K562 treated with DMSO at 1 percent for 12 hours (cell line): ENCODE measurements around the gene OR2A42. TPM values are rescaled to one million over a fixed set of nuclear protein-coding genes. Genes with fewer than 3 reads are reported as not detected.

Experiments
- total RNA-seq: library from RNA; unstranded; fragments of 300-600 nt; gene quantifications from 2 replicates; pipeline ENCODE4 v1.2.3, GENCODE V29; 2022; ENCODE audit not compliant: insufficient read depth

Gene OR2A42, protein sequence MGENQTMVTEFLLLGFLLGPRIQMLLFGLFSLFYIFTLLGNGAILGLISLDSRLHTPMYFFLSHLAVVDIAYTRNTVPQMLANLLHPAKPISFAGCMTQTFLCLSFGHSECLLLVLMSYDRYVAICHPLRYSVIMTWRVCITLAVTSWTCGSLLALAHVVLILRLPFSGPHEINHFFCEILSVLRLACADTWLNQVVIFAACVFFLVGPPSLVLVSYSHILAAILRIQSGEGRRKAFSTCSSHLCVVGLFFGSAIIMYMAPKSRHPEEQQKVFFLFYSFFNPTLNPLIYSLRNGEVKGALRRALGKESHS
- not detected in 2 replicates for total RNA-seq

DNA sequence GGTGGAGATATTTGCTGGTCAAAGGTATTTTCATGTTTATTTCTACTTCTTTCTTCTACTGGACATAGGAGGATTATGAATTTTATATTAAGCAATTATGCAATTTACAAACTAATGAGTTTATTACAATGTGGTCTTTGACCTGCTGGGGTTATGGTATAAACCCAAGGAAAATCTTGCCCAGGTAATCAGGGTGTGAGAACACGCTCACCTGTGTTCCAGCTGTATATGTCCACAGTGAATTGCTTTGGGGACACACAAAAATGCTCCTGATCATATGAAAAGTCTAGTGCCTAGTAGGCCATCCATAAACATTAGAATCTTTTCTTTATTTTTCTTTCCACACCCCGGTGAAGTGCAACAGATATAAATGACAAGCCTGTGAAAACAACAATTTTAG is at the start of gene OR2A42:
OR2A42 (minus strand) TSS at position 241 of the 400 bp plus-strand sequence. CDS start 6,762 bp downstream, outside the sequence.

DNA sequence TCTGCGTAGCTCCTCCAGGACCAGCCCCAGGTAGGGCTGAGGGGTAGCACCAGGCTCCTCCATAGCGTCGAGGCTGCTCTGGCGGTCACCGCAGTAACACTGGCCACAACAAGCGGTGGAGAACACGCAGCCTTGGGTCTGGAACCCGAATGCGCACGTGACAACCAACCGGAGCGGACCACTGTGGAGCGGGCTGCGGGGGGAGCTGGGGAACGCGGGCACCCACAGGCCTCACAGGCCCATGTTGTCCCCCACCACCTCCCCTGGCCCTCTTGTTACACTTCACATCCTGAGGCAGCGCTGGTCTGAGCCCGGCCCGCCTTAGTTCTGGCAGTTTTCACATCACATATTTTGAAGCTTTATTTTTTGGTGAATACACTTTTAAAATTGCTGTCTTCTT is 29.8 kb upstream of the OR2A42 start, which contains the start of gene CTAGE8:
CTAGE8 (minus strand) TSS at position 101 of the 400 bp plus-strand sequence; CDS start at position 63, 38 bp downstream.

DNA sequence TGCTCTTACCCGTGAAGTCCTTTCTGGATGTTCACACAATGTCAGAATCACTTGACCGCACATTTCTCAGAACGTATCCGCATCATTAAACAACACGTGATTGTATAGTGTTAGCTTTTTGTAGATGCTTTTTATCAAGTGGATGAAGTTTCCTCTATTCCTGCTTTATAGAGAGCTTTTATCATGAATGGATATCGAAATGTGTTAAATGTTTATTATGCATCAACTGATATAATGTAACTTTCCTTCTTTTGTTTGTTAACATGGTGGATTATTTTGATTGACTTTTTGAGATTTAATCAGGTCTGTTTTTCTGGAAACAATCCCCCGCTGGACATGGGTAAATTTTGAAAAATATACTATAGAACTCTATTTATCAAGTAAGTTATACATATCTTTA is 25.3 kb upstream of the OR2A42 start, which contains the start of gene OR2A7:
OR2A7 (minus strand) TSS at position 101 of the 400 bp plus-strand sequence. CDS start 5,164 bp downstream, outside the sequence.

DNA sequence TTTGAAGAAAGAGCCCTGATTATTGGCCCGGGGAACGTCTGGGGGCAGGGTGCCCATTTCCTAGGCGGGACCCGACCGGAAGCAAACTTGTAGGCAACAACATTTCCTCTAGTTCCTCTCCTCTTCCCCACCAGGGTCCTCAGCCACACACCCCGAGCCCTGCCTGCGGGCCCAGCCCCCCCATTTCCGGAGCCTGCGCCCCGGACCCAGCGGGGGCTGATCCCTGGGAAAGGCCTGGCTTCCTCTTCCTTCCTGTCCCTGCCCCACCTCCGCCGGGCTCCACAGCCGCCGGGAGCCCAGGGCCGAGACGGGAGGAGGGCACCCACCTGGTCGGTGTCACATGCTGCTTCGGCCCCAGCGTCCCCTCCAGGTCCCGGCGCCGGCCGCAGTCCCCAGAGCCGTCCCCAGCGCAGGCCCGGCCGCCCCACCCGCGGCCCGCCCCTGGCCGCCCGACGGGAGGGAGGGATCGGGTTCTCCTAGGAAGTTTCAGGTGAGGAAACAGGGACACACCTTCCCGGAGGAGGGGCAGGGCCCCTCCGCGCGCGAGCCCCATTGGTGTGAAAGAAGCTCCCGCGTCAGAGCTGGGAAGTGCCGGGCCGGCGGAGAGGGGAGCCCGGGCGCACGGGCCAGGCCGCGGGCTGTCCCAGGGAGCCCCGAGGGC is 44.1 kb downstream of the OR2A42 start, which contains the start of gene ARHGEF35:
ARHGEF35 (minus strand) TSS at position 622 of the 661 bp plus-strand sequence. CDS start 7,450 bp downstream, outside the sequence.

GRCh38 chr7:144183166-144183565 is 56.2 kb downstream of the OR2A42 start, which contains the start of gene CTAGE4:
CTAGE4 (plus strand) TSS chr7:144183466; CDS start chr7:144183504, 38 bp downstream.

Other genes starting within 250 kb of the OR2A42 start
- not detected in 2 replicates for gene OR6B1, start 239.3 kb downstream of the OR2A42 start, total RNA-seq
- gene OR2A5, start 190.7 kb downstream of the OR2A42 start, total RNA-seq, result not detected in 2 replicates
- gene OR2A25, start 169.8 kb downstream of the OR2A42 start, total RNA-seq, result not detected in 2 replicates
- not detected in 2 replicates for gene OR2A12, start 153.3 kb downstream of the OR2A42 start, total RNA-seq
- not detected in 2 replicates for gene OR2A2, start 130.0 kb downstream of the OR2A42 start, total RNA-seq
- not detected in 2 replicates for gene OR2A14, start 116.4 kb downstream of the OR2A42 start, total RNA-seq
- gene CTAGE4, start 56.1 kb downstream of the OR2A42 start, total RNA-seq, result not detected in 2 replicates
- gene ARHGEF35, start 43.8 kb downstream of the OR2A42 start, total RNA-seq, result not detected in 2 replicates
- not detected in 2 replicates for gene OR2A7, start 25.2 kb upstream of the OR2A42 start, total RNA-seq
- not detected in 2 replicates for gene CTAGE8, start 29.7 kb upstream of the OR2A42 start, total RNA-seq
- gene OR2A1, start 72.8 kb upstream of the OR2A42 start, total RNA-seq, result not detected in 2 replicates
- 0.30 and 0.40 TPM in 2 replicates for gene ARHGEF5, start 115.8 kb upstream of the OR2A42 start, total RNA-seq
- not detected in 2 replicates for gene NOBOX, start 164.1 kb upstream of the OR2A42 start, total RNA-seq